HG03442 (cell line): ENCODE results near the gene LOXL3.

ENCODE experiments used
- ATAC-seq: cut with Tn5 transposase; IDR thresholded peaks from one replicate; pipeline ENCODE4 v1.9.1; 2021; ENCODE audit warnings: mild to moderate bottlenecking, moderate library complexity; ENCODE audit not compliant: unreplicated experiment

The LOXL3 gene, protein sequence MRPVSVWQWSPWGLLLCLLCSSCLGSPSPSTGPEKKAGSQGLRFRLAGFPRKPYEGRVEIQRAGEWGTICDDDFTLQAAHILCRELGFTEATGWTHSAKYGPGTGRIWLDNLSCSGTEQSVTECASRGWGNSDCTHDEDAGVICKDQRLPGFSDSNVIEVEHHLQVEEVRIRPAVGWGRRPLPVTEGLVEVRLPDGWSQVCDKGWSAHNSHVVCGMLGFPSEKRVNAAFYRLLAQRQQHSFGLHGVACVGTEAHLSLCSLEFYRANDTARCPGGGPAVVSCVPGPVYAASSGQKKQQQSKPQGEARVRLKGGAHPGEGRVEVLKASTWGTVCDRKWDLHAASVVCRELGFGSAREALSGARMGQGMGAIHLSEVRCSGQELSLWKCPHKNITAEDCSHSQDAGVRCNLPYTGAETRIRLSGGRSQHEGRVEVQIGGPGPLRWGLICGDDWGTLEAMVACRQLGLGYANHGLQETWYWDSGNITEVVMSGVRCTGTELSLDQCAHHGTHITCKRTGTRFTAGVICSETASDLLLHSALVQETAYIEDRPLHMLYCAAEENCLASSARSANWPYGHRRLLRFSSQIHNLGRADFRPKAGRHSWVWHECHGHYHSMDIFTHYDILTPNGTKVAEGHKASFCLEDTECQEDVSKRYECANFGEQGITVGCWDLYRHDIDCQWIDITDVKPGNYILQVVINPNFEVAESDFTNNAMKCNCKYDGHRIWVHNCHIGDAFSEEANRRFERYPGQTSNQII

GRCh38 chr2:74553892-74554819 lies at the start of gene LOXL3, which contains the start of gene DOK1:
LOXL3 (minus strand) TSS chr2:74553942; CDS start chr2:74552634, 1,308 bp downstream.
DOK1 (plus strand) TSS chr2:74554720; CDS start chr2:74554755, 35 bp downstream.
- peak; percentile 41 for ATAC-seq

DNA sequence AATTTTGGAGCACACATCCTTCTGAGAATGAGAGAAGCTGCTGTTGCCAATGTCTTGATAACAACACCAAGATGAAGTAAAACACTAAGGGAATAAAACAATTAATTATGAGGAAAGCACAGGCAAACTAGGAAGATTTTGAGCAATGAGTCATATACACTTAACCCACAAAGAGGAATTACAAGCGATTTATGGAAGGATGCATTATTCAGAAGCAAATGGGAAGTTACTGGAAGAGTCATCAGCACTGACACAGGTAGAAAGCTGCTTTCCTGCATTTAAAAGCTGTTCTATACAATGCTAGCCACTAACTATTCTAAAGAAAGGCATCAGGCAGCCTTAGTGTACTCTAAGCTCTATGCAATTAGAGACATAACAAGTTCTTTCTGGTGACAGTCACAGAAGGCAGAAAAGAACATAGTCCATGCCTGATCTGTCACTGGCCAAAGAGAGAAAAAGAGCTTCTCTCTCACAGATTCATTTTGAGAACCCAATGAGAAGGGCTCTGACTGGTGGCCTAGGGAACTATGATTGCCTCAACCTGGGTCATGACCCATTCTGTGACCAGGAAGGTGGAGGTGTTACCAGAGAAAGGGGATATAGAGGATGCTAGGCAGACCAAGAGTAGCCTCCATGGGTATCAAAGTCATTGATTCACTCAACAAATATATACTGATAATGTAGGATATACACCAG lies 49.0 kb upstream of the LOXL3 start:
- no peak for ATAC-seq

GRCh38 chr2:74599676-74600075 lies 45.9 kb upstream of the LOXL3 start:
- ATAC-seq = no peak

DNA sequence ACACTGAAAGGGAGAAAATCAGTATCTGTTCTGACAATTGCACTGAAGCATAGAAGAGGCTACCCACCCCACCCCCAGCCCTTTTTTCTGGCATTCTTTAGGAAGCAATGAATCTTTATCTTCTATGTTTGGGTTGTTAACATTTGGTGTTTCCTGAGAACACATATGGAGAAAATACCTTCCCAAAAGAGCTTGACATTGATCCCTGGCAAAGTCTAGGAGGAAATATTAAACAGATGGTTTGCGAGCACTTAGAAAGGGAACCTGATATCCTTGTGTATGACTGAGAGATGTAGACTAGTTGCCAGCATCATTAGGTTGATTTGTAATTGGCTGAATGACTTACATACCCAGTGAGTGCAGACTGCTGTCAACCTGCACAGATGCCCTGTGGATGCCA lies 43.7 kb upstream of the LOXL3 start:
- ATAC-seq = no peak

DNA sequence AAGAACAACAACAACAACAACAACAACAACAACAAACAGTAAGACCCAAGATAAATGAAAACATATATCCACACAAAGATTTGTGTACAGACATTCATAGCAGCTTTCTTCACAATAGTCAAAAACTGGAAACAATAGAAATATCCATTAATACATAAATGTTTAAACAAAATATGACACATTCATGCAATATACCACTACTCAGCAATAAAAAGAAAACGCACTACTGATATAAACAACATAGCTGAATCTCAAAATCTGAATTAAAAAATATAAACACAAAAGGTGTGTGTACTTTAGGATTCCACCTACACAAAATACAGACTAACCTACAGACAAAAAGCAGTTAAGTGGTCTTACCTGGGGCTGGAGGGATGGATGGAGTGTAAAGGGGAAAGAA lies 42.8 kb upstream of the LOXL3 start:
- ATAC-seq = no peak

DNA sequence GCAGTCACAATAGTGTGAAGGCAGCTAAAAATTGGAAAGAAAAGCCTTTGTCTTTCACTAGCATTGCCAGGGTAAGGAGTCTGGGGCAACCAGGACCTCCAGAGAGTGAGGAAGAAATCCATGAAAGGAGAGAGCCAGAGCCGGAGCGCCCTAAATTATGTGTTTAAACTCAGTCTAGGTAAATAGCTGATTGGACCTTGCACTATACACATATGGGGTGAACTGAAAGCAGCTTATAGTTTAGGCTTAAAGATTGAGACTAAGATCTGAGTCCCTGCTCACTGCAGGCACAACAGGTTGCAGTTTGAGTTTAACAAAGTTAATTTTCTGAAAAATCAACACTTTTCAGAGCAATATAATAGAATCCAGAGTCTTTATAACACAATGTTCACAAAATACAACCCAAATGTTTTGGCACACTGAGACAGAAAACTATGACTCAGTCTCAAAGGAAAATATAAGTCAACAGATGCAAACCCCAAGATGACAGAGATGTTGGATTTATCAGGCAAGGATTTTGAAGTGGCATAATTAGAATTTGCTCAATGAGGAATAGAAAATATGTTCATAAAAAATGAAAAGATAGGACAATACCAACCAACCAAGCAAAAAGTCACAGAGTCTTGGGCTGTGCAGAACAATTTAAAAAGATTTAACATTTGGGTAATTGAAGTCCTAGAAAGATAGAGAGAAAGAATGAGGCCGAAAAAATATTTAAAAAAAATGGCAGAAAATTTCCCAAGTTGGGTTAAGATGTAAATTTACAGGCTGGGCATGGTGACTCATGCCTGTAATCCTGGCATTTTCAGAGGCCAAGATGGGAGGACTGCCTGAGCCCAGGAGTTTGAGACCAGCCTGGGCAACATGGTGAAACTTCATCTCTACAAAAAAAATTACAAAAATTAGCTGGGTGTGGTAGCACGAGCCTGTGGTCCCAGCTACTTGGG lies 40.4 kb upstream of the LOXL3 start:
- ATAC-seq = no peak

GRCh38 chr2:74588664-74589063 lies 34.9 kb upstream of the LOXL3 start:
- no peak for ATAC-seq

DNA sequence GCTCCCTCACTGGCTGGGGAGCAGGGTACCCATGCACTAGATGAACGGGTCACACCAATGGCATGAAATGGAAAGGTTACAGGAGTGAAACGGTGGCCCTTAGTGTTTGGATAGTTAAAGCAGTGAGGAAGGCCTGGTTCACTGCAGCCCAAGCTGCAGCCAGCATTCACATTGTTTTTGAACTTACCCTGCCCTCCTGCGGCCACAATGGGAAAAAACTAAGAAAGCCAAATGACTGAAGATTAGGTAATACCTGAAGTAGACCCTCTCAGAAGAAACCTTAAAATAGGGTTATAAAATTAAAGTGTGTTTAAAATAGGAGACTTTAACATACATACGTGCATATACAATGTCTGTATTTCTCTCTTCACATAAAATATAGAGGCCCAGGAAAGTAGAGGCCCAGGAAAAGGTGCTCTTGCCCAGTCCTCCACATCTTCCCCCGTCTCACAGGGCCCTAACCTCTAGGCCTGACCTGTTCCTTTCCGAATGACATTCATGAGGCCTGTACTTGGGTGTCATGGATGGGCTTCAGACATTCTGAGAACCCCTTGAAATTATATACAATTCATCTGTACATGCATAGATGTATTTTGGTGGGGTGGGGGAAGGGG lies 34.0 kb upstream of the LOXL3 start:
- ATAC-seq = peak; percentile 62

- ATAC-seq = no peak
Observed at GRCh38 chr2:74585406-74586185, 31.9 kb upstream of the LOXL3 start.

DNA sequence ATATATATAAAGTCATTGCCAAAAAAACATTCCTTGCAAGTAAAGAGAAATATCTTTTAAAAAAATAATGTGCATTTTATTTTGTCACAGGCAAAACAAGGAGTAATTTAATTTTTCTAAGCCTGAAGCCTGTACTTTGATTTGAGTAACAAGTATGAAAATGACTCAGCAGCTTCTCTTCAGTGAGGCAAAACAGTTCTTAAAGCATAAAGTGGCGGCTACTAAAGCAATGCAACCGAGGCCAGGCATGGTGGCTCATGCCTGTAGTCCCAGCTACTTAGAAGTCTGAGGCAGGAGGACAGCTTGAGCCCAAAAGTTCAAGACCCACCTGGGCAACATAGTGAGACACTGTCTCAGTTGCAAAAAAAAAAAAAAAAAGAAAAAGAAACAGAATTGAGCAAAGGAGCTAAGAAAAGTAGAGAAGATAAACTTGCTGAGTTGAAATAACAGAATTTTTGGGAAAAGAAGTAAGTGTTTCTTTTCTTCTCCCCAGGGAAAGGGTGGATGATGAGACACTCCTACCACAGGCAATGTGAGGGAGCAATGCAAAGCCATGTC lies 30.4 kb upstream of the LOXL3 start:
- ATAC-seq = peak; percentile 69

DNA sequence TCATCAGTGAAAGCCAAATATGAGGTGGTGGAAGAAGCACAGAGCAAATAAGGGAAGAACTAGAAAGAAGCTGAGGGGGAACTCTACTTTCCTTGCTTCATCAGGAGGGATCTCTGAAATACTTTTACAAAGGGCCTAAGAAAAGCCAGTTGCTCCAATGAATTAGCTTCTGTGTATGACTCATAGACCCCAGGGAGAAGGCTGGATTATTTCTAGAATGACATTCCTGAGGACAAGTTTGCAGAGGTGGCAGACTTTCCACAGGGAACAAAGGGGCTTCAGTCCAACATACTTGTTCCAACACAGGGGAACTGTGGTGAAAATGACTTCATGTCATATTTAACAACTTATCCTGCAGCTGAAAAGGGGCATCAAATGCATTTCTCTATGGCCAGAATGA lies 29.8 kb upstream of the LOXL3 start:
- ATAC-seq = no peak

DNA sequence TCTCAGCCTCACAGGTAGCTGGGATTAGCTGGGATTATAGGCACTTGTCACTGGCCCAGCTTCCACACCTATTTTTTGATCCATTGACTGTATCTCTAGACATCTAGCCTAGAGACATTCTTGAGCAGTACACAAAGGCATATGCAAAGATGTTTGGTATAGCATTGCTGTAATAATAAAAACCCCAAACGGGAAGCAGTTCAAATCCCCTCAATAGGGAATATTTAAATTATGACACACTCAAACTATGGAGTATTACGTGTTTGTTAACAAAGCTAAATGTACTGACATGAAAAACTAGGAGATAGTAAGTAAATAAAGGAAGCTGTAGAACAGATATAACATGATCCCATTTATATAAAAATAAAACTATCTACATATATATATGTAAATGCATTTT lies 28.4 kb upstream of the LOXL3 start:
- ATAC-seq = no peak

DNA sequence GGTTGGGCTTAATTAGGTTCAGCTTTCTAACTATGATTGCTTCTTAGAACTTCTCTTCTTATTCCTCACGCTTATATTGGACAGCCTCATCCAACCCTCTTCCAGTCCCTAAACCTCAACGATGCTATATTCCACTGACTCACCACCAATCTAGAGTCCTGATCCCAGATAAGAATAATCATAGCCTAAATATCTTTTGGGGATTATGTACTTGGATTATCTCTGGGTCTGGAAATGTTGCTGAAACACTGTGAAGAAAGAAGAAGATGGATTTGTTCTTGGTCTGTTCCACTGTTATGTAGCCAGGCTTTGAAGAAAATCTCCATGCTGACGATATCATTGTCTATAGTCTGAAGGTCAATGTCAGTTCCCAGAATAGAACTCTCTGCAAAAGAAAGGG lies 27.7 kb upstream of the LOXL3 start:
- no peak for ATAC-seq

GRCh38 chr2:74578408-74578807 lies 24.7 kb upstream of the LOXL3 start:
- peak; percentile 52 for ATAC-seq

- peak; percentile 41 for ATAC-seq
Observed at GRCh38 chr2:74577448-74577847, 23.7 kb upstream of the LOXL3 start.

DNA sequence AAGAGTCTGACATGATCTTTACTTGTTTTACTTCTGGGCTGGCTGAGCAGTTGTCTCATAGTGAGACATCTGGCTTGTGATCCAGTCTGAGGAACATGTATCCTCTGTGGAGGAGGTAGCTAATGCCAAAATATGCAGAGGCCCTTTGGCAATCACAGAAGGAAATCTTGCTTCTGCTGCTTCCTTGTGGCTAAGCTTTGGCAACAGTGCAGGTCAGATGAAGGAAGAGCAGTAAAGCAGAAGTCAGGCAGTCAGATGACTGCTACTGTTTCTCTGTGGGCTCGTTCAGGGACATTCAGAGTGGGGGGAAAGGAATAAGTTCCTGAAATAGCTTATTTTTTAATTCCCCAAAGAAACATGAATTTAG lies 23.1 kb upstream of the LOXL3 start:
- no peak for ATAC-seq

- ATAC-seq = no peak
Observed at GRCh38 chr2:74576211-74576862, 22.6 kb upstream of the LOXL3 start.
